PC-3 (cell line): ENCODE measurements around the gene MAK.

Source experiments
- CTCF ChIP-seq: fragments of 300-600 bp; sonication (generic); conservative IDR thresholded peaks from 2 replicates; pipeline ENCODE4 v1.5.1; 2017; ENCODE audit warnings: antibody characterized with exemption, low read depth, mild to moderate bottlenecking, low read length
- EZH2phosphoT487 ChIP-seq: fragments of 300-600 bp; sonication (generic); IDR thresholded peaks from 2 replicates; pipeline ENCODE4 v1.6.1; 2018; ENCODE audit warnings: mild to moderate bottlenecking, antibody characterized with exemption, low read length, borderline replicate concordance

DNA sequence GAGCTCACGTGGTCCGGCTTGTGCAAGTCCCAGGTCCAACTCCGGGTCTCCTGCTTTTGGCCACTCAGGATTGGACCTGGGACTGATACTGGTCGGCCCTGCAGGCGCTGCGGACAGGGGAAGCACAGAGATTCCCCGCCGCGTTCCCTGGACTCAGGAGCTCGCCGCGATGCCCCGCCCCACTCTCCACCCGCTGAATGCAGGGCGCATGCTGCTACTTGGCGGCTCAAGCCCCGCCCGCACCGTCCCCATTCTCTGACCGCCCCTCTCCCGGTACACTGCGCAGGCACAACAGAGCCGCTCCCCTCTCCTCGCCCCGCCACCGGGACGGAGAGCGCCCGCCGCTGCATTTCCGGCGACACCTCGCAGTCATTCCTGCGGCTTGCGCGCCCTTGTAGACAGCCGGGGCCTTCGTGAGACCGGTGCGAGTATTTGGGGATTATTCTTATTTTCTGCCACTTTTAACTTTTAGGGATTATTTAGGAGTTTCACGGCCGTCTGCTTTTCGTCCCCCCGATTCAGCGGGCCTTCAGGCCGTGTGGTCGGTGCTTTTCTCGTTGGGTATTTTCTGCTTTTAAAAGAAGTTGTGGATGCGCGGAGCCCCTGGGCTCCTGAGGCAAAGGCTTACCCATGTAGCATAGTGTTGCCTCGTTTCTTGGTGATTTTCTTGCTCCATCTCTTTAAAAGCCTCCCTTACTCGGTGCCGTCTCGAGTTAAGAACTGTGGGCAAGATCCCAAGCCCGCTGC lies 115.3 kb downstream of the MAK start, which contains the start of gene TMEM14C:
- no peak for TF ChIP-seq EZH2phosphoT487
- TF ChIP-seq CTCF = no peak
